IMR-90 (cell line): ENCODE results near the gene CAB39. TPM values are rescaled to one million over a fixed set of nuclear protein-coding genes. Genes with fewer than 3 reads are reported as not detected.

Source experiments
- ATAC-seq: fragments of 200-7000 bp; cut with Tn5 transposase; 2 replicates; pipeline ENCODE4 v1.9.1; 2020; ENCODE audit warnings: low read depth, mild to moderate bottlenecking, moderate library complexity
- BruUV-seq: library from RNA; stranded (reverse); fragments of 400-500 nt; replicated peaks from 2 replicates; lab custom pipeline; 2021; lab: Mats Ljungman, UMichigan
- CTCF ChIA-PET: fragments of 300-600 bp; formaldehyde crosslinking; extraction: SDS; loops from one replicate; lab custom pipeline; 2021; ENCODE audit warnings: antibody characterized with exemption; lab: Yijun Ruan, JAX
- POLR2A ChIA-PET: fragments of 300-600 bp; sonication (Branson Sonifier 250); formaldehyde crosslinking; loops from one replicate; lab custom pipeline; 2022; ENCODE audit warnings: antibody characterized with exemption; ENCODE audit not compliant: unreplicated experiment; lab: Charles Lee
- DNase-seq: peaks from one replicate; pipeline ENCODE4 v3.0.0; 2013
- H2AFZ ChIP-seq: replicated peaks from 2 replicates; pipeline ENCODE3; 2013; ENCODE audit warnings: low read length, mild to moderate bottlenecking; ENCODE audit not compliant: poor library complexity
- H2AK5ac ChIP-seq: 2 replicates; pipeline ENCODE4 v1.6.1; 2013; ENCODE audit warnings: low read depth, low read length, inconsistent platforms
- H2AK9ac ChIP-seq: replicated peaks from 2 replicates; pipeline ENCODE3; 2013; ENCODE audit warnings: mild to moderate bottlenecking, low read depth, low read length, moderate library complexity; ENCODE audit not compliant: poor library complexity
- H2BK120ac ChIP-seq: 2 replicates; pipeline ENCODE4 v1.6.1; 2013; ENCODE audit warnings: low read depth, low read length, inconsistent platforms
- H2BK15ac ChIP-seq: 3 replicates; pipeline ENCODE4 v1.6.1; 2013; ENCODE audit warnings: low read depth, low read length, inconsistent platforms
- H2BK20ac ChIP-seq: 2 replicates; pipeline ENCODE4 v1.6.1; 2013; ENCODE audit warnings: low read depth, mild to moderate bottlenecking, inconsistent platforms, low read length, moderate library complexity
- H2BK5ac ChIP-seq: 2 replicates; pipeline ENCODE4 v1.6.1; 2013; ENCODE audit warnings: mild to moderate bottlenecking, low read depth, low read length, inconsistent platforms; ENCODE audit not compliant: poor library complexity, severe bottlenecking
- H3K14ac ChIP-seq: replicated peaks from 2 replicates; pipeline ENCODE4 v1.6.1; 2013; ENCODE audit warnings: low read depth, low read length, inconsistent platforms
- H3K18ac ChIP-seq: 2 replicates; pipeline ENCODE4 v1.6.1; 2013; ENCODE audit warnings: low read depth, low read length, control low read depth
- H3K23ac ChIP-seq: 2 replicates; pipeline ENCODE4 v1.6.1; 2013; ENCODE audit warnings: low read depth, low read length, inconsistent platforms
- H3K27ac ChIP-seq: 2 replicates; pipeline ENCODE4 v1.5.1; 2013; ENCODE audit warnings: mild to moderate bottlenecking, control low read depth, low read length; ENCODE audit not compliant: insufficient read depth
- H3K27me3 ChIP-seq: 2 replicates; pipeline ENCODE4 v1.6.1; 2013; ENCODE audit warnings: low read length; ENCODE audit not compliant: control insufficient read depth, insufficient read depth
- H3K36me3 ChIP-seq: 2 replicates; pipeline ENCODE4 v1.6.1; 2013; ENCODE audit warnings: low read length, mixed read lengths; ENCODE audit not compliant: control insufficient read depth, insufficient read depth
- H3K4ac ChIP-seq: 2 replicates; pipeline ENCODE4 v1.6.1; 2013; ENCODE audit warnings: low read depth, low read length, inconsistent platforms
- H3K4me1 ChIP-seq: 2 replicates; pipeline ENCODE4 v1.6.1; 2013; ENCODE audit warnings: low read length, mixed read lengths; ENCODE audit not compliant: control insufficient read depth, insufficient read depth
- H3K4me2 ChIP-seq: 2 replicates; pipeline ENCODE4 v1.6.1; 2013; ENCODE audit warnings: low read depth, mild to moderate bottlenecking, control low read depth, low read length, moderate library complexity
- H3K4me3 ChIP-seq: 2 replicates; pipeline ENCODE4 v1.5.1; 2013; ENCODE audit warnings: low read depth, mild to moderate bottlenecking, control low read depth, low read length, moderate library complexity; ENCODE audit not compliant: insufficient read depth
- H3K56ac ChIP-seq: 2 replicates; pipeline ENCODE4 v1.6.1; 2013; ENCODE audit warnings: low read length, inconsistent platforms; ENCODE audit not compliant: insufficient read depth; ENCODE audit errors: extremely low read depth
- H3K79me1 ChIP-seq, 2 experiments: 2 replicates each; pipeline ENCODE4 v1.6.1; 2013; ENCODE audit warnings: low read length in 2 of 2, inconsistent platforms in 1 of 2, low read depth in 1 of 2
- H3K9ac ChIP-seq: 2 replicates; pipeline ENCODE4 v1.6.1; 2013; ENCODE audit warnings: low read depth, low read length, control low read depth
- H3K9me1 ChIP-seq: 2 replicates; pipeline ENCODE4 v1.6.1; 2013; ENCODE audit warnings: low read length, inconsistent platforms; ENCODE audit not compliant: insufficient read depth
- H3K9me3 ChIP-seq: 2 replicates; pipeline ENCODE4 v1.6.1; 2013; ENCODE audit warnings: low read length; ENCODE audit not compliant: control insufficient read depth, insufficient read depth
- H4K20me1 ChIP-seq: 2 replicates; pipeline ENCODE4 v1.6.1; 2013; ENCODE audit warnings: low read length, inconsistent platforms; ENCODE audit not compliant: insufficient read depth
- H4K5ac ChIP-seq: 2 replicates; pipeline ENCODE4 v1.6.1; 2013; ENCODE audit warnings: mild to moderate bottlenecking, low read depth, low read length, control low read depth
- H4K8ac ChIP-seq, 2 experiments: 2 replicates each; pipeline ENCODE4 v1.6.1; 2013; ENCODE audit warnings: low read depth in 2 of 2, low read length in 2 of 2, control low read depth in 1 of 2, inconsistent platforms in 1 of 2
- H4K91ac ChIP-seq: 2 replicates; pipeline ENCODE4 v1.6.1; 2013; ENCODE audit warnings: low read depth, low read length, inconsistent platforms; ENCODE audit not compliant: insufficient read depth
- BHLHE40 ChIP-seq: fragments of 150-350 bp; IDR thresholded peaks from 2 replicates; pipeline ENCODE4 v1.6.1; 2016; ENCODE audit warnings: mild to moderate bottlenecking, low read depth, low read length
- CEBPB ChIP-seq: IDR thresholded peaks from 2 replicates; pipeline ENCODE4 v1.6.1; 2012; ENCODE audit warnings: low read depth, low read length, improper control_type of control experiment
- CHD1 ChIP-seq: IDR thresholded peaks from 2 replicates; pipeline ENCODE4 v1.6.1; 2012; ENCODE audit warnings: low read depth, low read length, improper control_type of control experiment
- MAFK ChIP-seq: IDR thresholded peaks from 2 replicates; pipeline ENCODE4 v1.6.1; 2012; ENCODE audit warnings: low read depth, low read length, improper control_type of control experiment
- MAZ ChIP-seq: IDR thresholded peaks from 2 replicates; pipeline ENCODE4 v1.6.1; 2012; ENCODE audit warnings: low read depth, mild to moderate bottlenecking, low read length, improper control_type of control experiment, moderate library complexity, borderline replicate concordance
- MXI1 ChIP-seq: IDR thresholded peaks from 2 replicates; pipeline ENCODE4 v1.6.1; 2012; ENCODE audit warnings: low read depth, mild to moderate bottlenecking, low read length, moderate library complexity, borderline replicate concordance
- NFE2L2 ChIP-seq: fragments of 150-350 bp; IDR thresholded peaks from 2 replicates; pipeline ENCODE4 v1.6.1; 2016; ENCODE audit warnings: low read depth, mild to moderate bottlenecking, low read length
- POLR2A ChIP-seq: IDR thresholded peaks from 2 replicates; pipeline ENCODE4 v1.6.1; 2012; ENCODE audit warnings: mild to moderate bottlenecking, low read depth, low read length
- RAD21 ChIP-seq: IDR thresholded peaks from 2 replicates; pipeline ENCODE4 v1.6.1; 2012; ENCODE audit warnings: low read length, improper control_type of control experiment
- RCOR1 ChIP-seq: IDR thresholded peaks from 2 replicates; pipeline ENCODE4 v1.6.1; 2012; ENCODE audit warnings: mild to moderate bottlenecking, low read length, improper control_type of control experiment; ENCODE audit not compliant: insufficient replicate concordance
- RFX5 ChIP-seq: IDR thresholded peaks from 2 replicates; pipeline ENCODE4 v1.8.0; 2012; ENCODE audit warnings: low read depth, mild to moderate bottlenecking, low read length, moderate library complexity
- SMC3 ChIP-seq: fragments of 150-350 bp; IDR thresholded peaks from 2 replicates; pipeline ENCODE4 v1.6.1; 2016; ENCODE audit warnings: low read depth, mild to moderate bottlenecking, antibody characterized with exemption, low read length, moderate library complexity
- WGBS, 2 experiments: methylation state at CpG; one replicate each; pipeline versions ENCODE4 v1.1.5 to v1.1.7; 2013; ENCODE audit warnings: missing lambda C conversion rate in 2 of 2; ENCODE audit not compliant: insufficient read length in 1 of 2; ENCODE audit errors: extremely low coverage in 2 of 2; 5-methylcytosine and 5-hydroxymethylcytosine counted together
- dilution Hi-C: fragments of 300-500 bp; cut with HindIII; formaldehyde crosslinking; loops from one replicate; pipeline ENCODE4 v1.14.3; 2018; ENCODE audit warnings: low sequenced_read_pairs; ENCODE audit not compliant: unreplicated experiment
- in situ Hi-C: fragments of 300-500 bp; cut with MboI; formaldehyde crosslinking; loops from 3 replicates; pipeline ENCODE4 v1.14.3; 2019; ENCODE audit warnings: low sequenced_read_pairs, inconsistent platforms, mixed read lengths
- intact Hi-C: fragments of 100-400 bp; cut with micrococcal nuclease; formaldehyde crosslinking; loops from 2 replicates; pipeline ENCODE4 v1.10.0; 2022
- polyA plus RNA-seq, 3 experiments: library from polyadenylated mRNA; depleted of rRNA; stranded (reverse); fragments of >200 nt; gene quantifications; 2 replicates each; pipeline ENCODE4 v1.2.3, GENCODE V29; 2012; ENCODE audit warnings: low replicate concordance in 1 of 3
- total RNA-seq: library from RNA; depleted of rRNA; stranded (reverse); fragments of >200 nt; gene quantifications from 2 replicates; pipeline ENCODE4 v1.2.3, GENCODE V29; 2012
- TF ChIP-seq, protein P1 (sequence below): fragments of 150-350 bp; IDR thresholded peaks from 2 replicates; pipeline ENCODE4 v1.6.1; 2016; ENCODE audit warnings: low read depth, mild to moderate bottlenecking, low read length, moderate library complexity, borderline replicate concordance
- TF ChIP-seq, protein P2 (sequence below): fragments of 150-350 bp; IDR thresholded peaks from 2 replicates; pipeline ENCODE4 v1.6.1; 2017; ENCODE audit warnings: mild to moderate bottlenecking, antibody characterized with exemption, low read length, low read depth

The CAB39 gene
- total and polyA plus RNA-seq, 2 of the 4 experiments (the other 2 are of a cell fraction), result 38.2 to 71.7 TPM

DNA sequence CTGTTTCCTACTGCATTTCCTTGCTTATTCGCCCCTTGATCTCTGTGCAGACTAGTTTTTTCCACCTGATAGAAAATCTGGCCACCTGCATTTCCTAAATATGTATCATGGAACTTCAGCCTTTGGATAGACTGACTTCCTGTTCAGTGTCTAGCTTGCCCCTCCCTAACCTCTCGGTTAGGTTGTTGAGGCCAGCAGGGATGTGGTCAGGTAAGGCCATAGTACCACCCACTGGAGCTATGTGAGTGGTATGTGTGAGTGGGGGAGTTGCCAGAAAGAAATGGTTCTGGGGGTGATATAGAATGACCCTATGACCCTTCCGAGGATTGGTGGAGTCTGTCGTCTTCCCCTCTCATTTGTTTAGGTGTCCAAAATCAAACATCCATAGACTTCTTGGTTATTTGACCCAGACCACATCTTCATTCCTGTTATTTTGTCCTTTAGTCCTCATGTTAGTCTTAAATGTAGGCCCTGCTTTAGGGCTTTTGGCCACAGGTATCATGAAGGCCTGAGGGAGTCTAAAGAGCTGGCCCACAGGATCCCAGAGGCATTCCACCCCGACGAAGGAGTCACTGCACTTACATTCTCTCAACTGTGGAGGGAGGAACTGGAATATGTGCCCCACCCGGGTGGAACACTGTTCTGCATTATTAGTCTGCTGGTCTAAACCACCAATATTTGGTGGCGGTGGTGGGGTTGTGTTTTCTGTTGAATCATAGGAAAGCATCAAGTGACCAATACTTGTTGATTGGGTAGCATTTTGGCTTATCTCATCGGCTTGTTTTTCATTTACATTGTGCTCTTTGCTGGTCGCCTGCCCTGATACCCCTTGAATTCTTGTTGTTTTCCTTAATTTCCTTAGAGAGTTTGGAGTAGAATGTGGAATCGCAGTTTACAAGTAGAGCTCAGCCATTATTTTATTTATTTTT lies 21.9 kb downstream of the CAB39 start:
- CTCF ChIA-PET, result no interaction called here
- POLR2A ChIA-PET, result no interaction called here
- BruUV-seq, result no TSS peak
- TF ChIP-seq POLR2A (no peak), RFX5 (no peak), CEBPB (no peak), MAFK (no peak), SMC3 (no peak), BHLHE40 (no peak), NFE2L2 (no peak), MXI1 (no peak), RAD21 (no peak), CHD1 (no peak), MAZ (no peak), RCOR1 (no peak)
- TF ChIP-seq, protein P1, sequence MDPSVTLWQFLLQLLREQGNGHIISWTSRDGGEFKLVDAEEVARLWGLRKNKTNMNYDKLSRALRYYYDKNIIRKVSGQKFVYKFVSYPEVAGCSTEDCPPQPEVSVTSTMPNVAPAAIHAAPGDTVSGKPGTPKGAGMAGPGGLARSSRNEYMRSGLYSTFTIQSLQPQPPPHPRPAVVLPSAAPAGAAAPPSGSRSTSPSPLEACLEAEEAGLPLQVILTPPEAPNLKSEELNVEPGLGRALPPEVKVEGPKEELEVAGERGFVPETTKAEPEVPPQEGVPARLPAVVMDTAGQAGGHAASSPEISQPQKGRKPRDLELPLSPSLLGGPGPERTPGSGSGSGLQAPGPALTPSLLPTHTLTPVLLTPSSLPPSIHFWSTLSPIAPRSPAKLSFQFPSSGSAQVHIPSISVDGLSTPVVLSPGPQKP, result no peak
- TF ChIP-seq, protein P2, sequence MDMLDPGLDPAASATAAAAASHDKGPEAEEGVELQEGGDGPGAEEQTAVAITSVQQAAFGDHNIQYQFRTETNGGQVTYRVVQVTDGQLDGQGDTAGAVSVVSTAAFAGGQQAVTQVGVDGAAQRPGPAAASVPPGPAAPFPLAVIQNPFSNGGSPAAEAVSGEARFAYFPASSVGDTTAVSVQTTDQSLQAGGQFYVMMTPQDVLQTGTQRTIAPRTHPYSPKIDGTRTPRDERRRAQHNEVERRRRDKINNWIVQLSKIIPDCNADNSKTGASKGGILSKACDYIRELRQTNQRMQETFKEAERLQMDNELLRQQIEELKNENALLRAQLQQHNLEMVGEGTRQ, result no peak

More for the DNA sequence above, 21.9 kb downstream of the CAB39 start:
- H2BK15ac ChIP-seq, result no peak overlapping the region
- no peak overlapping the region for H3K14ac ChIP-seq
- H2AK5ac ChIP-seq, result no peak overlapping the region; the same call in 1 of the 2 replicates
- peaks cover 15% of the 10 kb centered on the region for H3K4me1 ChIP-seq
- H3K4me3 ChIP-seq, result no peak overlapping the region
- H4K8ac ChIP-seq, result no peak overlapping the region
- H3K27ac ChIP-seq, result no peak overlapping the region
- H3K79me1 ChIP-seq, result peaks cover 37 to 73% of the 10 kb centered on the region in 2 experiments
- H4K20me1 ChIP-seq, result peaks cover 80% of the 10 kb centered on the region
- H3K9me3 ChIP-seq, result no peaks in the 10 kb centered on the region
- no peak overlapping the region for H3K4ac ChIP-seq
- no peak overlapping the region for H3K4me2 ChIP-seq
- H3K9me1 ChIP-seq, result peaks cover 30% of the 10 kb centered on the region
- H4K91ac ChIP-seq, result no peak overlapping the region
- H3K56ac ChIP-seq, result no peak overlapping the region
- H2BK5ac ChIP-seq, result no peak overlapping the region
- no peak overlapping the region for H3K18ac ChIP-seq
- H3K23ac ChIP-seq, result no peak overlapping the region
- H3K9ac ChIP-seq, result no peak overlapping the region
- H2AK9ac ChIP-seq, result no peak overlapping the region
- 89% methylated on average over 1 of the region's 11 CpGs; no CpG with 5 or more reads in 1 of the 2 experiments for WGBS, 2 experiments
- no peak overlapping the region for H2BK20ac ChIP-seq
- DNase-seq (no peak), ATAC-seq (no peak)
- no peak overlapping the region for H4K5ac ChIP-seq
- H3K27me3 ChIP-seq, result no peaks in the 10 kb centered on the region
- H2AFZ ChIP-seq, result no peak overlapping the region
- H2BK120ac ChIP-seq, result no peak overlapping the region
- intact Hi-C loops (no loop called here), in situ Hi-C loops (no loop called here), dilution Hi-C loops (no loop called here)
- peaks cover 1% of the 10 kb centered on the region; the same call in 1 of the 2 replicates for H3K36me3 ChIP-seq
